Cardiac septum (tissue), 1 donor: ENCODE data around the gene BBS2. TPM values are rescaled to one million over a fixed set of nuclear protein-coding genes. Genes with fewer than 3 reads are reported as not detected.

Experiments used
- DNase-seq: peaks from one replicate; pipeline ENCODE4 v3.0.0-alpha.2; 2020; ENCODE audit warnings: low spot score
- intact Hi-C: fragments of 100-400 bp; cut with DNase I; formaldehyde crosslinking; loops from one replicate; pipeline ENCODE4 v1.14.0; 2022
- total RNA-seq: library from RNA; stranded (reverse); fragmentation: NEBNext Ultra II Directional; extraction: Animal tissue kit (Norgen Biotek cat#: 25700); gene quantifications from one replicate; pipeline ENCODE4 v1.2.1, GENCODE V29; 2021
- donor health status: DM: no; HTN: no; CAD: no.

The BBS2 gene
- total RNA-seq, 1 donor from 2014 or later: 43.7 TPM

DNA sequence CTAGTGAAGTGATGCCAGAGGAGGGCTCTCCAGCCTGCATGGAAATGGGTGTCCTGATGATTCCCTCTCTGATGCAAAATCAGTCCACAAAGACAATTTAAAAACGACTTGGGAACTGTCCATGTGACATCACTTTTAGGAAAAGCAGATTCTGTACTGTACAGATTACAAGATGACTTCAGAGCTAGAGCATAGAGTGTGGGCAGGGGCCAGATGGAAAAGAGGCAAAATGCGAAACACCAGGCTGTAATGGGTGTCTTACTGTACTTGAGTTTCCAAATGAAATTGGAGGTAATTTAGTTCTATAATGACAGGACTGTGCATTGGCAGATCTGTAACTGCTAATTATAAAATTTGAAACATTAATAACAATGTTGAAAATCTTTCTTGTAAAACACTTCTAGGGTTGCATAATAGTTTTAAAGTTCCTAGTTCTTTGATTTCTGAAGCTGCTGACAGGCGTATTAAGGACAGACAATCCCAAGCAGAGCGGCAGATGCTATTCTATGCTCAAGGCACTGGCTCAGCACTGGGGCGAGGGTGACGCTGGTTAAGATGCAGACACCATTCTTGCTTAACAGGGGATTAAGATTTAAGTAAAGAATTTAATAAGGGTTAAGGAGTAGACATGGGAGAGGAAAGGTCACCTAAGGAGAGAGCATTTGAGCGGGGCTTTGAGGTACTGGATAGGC, 38.9 kb downstream of the BBS2 start:
- intact Hi-C loops: no loop called here
- no peak for DNase-seq

DNA sequence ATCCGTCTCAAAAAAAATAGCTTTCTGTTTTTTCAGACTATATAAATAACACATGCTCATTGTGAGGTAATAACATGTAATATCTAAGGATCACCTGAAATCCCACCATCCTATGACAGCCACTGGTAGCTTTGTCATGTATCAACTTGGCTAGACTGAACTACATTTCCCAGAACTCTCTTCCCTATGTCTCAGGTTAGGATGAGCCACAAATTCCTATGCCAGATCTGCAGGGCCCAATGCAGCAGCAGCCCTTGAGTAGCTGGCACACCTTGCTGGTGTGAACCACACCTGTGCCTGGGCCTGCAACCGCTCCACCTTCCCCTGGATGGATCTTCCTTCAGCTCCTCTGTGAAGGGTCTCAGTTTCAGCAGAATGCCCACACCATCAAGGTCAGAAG, 40.4 kb downstream of the BBS2 start:
- no peak for DNase-seq
- intact Hi-C loops: no loop called here

DNA sequence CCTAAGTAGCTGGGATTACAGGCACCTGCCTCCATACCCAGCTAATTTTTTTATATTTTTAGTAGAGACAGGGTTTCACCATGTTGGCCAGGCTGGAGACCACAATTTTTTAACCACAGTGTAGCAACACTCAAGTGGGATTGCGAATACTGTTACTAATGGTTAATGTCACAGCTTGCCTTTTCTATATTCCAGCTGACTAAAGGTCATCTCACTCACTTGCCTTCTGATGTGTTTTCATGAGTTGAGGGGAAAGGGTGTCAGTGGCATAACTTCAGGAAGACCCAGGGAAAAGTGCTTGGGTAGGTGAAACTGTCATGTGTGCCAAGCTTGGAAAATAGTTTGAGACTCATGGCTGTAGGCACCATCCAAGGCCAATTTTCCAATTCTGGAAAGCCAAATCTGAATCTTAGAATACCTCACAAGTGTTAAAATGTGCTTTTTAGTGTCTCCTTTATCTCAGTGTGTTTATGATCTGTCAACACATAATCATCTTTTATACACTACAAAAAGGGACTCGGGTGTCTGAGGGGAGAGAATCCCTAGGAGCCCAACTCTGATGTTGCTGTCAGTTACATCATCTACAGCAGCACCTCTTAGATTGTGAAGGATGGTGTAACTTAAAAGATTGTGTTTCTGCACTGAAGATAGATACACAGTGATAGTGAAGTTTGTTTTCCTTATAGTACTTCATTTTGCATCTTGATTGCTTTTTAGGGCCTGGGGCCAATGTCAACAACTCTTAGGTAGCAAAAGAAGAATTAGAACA, 41.4 kb downstream of the BBS2 start:
- intact Hi-C loops: no loop called here
- DNase-seq: no peak

DNA sequence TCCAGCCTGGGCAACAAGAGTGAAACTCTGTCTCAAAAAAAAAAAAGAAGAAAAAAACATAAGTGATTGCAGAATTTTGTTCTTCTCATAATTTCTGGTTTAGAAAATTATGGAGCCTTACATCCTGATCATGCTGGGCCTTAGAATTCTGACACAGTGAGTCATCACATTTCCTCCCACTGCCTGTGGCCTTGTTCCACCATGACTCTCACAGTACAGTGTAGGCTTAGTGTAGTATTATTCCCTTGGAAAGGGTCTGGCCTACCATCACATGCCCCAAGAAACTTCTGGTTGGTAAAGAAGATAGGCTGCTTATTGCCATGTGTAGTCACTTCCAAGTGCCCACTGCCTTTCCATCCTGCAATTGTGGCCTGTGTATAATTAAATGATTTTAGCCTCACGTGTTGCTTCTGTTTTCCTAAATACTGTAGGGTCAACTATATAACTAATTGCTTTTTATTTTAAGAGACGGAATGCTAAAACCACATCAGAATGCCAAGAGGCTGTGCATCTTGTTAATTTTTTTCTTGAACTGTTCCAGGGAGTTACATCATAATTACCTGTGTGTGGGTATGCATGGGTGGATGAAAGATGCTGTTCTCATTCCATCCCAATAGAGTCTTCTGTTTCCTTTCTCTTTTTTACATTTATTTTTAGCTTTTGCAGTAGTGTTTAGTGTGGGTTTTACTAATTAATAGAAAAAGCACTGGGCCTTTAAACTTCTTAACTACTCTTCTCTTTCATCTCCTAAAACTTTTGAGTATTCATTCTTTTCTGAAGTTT, 42.5 kb downstream of the BBS2 start:
- intact Hi-C loops: no loop called here
- no peak for DNase-seq

DNA sequence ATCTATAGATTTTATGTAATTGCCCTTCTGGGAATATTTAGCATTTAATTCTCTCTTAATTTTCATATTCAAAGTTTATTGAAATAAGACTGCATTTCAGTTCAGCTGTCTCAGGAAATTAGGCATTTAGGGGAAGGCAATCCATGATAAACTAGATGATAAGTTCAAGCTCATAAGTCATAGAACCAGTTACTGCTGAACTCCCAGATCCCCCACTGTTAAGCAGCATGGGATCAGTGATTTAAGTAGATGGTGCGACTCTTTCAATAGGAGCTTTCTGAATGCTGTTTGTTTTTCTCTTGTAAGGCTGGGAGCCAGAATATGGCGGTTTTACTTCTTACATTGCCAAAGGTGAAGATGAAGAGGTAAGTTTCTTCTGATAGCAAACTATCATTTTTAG, 44.6 kb downstream of the BBS2 start:
- intact Hi-C loops: no loop called here
- DNase-seq: no peak

DNA sequence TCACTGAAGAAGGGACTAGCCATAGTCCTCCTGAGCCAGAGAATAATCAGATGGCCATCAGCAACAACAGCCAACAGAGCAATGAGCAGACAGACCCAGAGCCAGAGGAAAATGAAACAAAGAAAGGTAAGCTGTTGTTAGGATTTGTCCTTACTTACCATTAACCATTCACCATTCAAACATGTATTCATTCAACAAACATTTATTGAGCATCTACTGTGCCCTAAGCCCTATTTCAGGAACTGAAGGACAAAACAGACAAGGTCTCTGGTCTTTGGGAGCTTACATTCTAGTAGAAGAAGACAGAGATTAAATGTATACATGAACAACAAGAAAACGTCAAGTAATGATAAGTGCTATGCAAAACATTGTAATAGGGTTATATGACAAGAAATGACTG, 49.2 kb downstream of the BBS2 start:
- intact Hi-C loops: no loop called here
- DNase-seq: no peak

DNA sequence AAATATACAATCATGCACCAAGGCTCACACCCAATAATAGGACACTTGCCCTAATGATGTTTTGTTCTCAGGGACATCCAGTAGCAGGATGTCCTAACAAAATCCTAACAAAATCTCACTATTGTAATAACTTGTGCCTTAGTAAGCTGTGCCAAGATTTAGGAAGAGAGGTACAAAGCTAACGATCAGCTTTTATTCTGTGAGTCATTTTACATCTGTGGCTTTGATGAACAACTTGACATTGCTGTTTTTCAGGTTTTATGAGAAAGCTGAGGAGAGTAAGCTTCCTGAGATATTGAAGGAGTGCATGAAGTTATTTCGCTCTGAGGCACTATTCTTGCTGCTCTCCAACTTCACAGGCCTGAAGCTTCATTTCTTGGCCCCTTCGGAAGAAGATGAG, 49.6 kb downstream of the BBS2 start:
- no peak for DNase-seq
- intact Hi-C loops: no loop called here

DNA sequence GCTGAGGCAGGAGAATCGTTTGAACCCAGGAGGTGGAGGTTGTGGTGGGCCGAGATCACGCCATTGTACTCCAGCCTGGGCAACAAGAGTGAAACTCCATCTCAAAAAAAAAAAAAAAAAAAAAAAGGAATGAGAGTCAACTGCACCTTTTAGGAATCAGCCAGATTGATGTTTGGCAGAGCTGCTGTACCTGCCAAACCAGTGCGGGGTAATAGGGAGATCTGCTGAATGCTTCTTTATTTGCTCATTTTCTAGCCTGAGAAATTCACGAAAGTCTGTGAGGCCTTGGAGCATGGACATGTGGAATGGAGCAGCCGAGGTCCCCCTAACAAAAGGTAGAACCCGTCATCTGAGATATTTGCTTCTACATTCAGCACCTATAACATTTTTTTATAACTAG, 50.1 kb downstream of the BBS2 start:
- intact Hi-C loops: no loop called here
- DNase-seq: no peak

DNA sequence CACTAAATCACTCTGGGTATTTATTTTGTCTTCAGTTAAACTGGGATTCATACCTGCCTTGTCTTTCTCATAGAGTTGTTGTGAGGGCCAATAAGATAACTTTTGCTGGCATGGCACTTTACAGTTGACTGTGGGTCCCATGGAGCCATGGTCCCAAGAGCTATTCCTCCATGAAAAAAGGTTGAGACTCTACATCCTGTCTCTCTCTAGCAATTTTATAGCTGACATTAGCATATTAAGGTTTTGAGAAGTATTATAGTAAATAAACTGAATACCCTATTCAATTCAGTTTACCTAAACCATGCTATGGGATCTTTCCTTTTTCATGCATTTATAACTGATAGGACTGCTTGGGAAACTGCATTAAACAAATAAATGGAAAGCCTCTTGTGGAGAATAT, 51.0 kb downstream of the BBS2 start:
- DNase-seq: no peak
- intact Hi-C loops: no loop called here

DNA sequence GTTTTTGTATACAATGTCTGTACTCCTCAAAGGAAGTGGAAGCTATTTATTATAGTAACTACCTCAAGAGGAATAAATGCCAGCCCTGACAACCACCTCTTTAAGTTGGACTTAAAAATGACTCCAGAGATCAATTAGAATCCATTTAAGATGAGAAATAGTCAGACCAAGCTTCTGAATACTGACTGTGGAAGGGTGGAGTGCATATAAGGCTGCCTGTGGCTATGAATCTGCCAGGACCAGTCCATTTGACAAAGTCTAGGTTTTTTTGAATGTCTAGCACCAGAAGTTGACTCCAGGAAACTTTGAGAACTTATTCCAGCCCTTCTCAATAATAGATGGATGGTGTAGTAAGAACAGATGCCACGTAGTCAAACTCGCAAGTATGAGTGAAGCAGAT, 53.5 kb downstream of the BBS2 start:
- intact Hi-C loops: no loop called here

DNA sequence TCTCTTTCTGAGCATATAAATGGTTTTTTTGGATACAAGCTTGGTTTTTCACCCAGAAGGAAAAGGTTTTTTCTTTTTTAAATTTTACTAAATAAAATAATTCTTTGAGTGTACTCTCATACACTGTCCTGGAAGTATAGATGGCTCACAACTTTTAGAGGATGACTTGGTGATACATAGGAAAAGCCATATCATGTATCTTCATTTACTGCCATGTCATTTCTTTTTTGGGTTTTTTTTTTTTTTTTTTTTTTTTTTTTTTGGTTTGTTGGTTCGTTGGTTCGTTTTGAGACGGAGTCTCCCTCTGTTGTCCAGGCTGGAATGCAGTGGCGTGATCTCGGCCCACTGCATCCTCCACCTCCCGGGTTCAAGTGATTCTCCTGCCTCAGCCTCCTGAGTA, 56.7 kb downstream of the BBS2 start:
- no peak for DNase-seq
- intact Hi-C loops: no loop called here

More for the DNA sequence above, 53.5 kb downstream of the BBS2 start:
- DNase-seq: no peak

DNA sequence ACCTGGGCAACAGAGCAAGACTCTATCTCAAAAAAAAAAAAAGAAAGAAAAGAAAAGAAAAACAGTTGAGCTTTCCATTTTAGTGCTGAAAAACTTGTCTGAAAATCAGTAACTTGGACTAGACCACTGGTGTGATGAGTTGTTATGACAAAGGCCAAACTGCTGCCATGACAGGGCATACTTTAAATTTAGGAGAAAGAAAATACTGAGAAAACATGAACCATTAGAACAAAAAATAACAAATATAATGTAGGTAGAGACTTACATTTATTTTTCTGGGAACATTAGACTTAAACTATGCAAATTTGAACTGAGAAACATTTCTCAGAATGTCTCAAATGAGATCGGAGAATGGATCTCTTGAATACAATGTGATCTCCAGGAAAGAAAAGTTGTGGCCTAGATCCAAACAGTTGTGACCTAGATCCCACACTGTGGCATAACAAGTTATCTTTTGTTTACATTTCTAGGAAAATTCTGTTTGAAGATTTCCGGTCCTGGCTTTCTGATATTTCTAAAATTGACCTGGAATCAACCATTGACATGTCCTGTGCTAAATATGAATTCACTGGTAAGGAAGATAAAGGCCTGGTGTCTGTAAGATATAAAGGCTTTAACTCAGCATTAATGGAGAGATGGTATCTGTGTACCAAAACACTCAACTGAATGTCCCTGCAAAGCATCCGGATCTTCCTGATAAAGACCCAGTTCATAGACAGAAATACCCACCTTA, 57.6 kb downstream of the BBS2 start:
- intact Hi-C loops: no loop called here
- DNase-seq: no peak

DNA sequence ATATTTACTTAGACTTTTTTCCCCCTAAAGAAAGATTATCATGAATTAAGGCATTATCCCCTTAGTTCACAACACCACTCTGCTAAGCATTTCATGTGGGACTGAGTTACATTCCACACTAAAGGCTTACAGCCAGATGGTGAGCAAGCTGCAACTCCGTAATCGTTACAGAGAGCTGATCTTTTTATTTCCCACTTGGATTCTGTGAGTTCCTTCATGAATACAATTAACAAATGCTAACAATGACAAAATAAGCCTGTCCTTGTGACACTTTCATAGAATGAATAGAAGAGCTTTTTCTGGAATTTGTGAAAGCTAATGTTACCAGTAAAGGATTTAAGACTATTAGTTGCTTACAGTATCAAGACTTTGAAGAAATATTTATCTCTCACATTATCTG, 59.7 kb downstream of the BBS2 start:
- DNase-seq: no peak
- intact Hi-C loops: no loop called here

DNA sequence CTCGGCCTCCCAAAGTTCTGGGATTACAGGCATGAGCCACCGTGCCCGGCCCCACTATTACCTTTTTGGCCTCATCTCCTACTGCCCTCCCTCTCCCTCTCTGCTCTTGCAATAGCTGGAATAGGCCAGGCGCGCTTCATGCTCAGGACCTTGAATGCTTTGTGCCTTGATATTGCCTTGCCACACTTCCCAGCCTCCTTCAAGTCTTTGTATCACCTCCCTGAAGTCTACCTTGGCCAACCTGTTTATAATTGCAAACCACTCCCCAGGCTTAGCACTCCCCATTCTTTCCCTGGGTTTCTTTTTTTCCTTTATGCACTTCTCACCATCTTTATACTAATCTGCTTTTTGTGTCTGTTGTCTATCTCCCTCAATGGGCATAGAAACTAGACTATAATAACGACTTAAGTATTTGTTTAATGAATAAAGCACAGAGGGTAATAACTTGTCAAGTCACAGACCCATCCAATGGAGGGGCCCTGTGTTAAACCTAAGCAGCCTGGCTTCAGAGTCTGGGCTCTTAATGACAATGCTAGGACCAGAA, 61.8 kb downstream of the BBS2 start:
- intact Hi-C loops: no loop called here

DNA sequence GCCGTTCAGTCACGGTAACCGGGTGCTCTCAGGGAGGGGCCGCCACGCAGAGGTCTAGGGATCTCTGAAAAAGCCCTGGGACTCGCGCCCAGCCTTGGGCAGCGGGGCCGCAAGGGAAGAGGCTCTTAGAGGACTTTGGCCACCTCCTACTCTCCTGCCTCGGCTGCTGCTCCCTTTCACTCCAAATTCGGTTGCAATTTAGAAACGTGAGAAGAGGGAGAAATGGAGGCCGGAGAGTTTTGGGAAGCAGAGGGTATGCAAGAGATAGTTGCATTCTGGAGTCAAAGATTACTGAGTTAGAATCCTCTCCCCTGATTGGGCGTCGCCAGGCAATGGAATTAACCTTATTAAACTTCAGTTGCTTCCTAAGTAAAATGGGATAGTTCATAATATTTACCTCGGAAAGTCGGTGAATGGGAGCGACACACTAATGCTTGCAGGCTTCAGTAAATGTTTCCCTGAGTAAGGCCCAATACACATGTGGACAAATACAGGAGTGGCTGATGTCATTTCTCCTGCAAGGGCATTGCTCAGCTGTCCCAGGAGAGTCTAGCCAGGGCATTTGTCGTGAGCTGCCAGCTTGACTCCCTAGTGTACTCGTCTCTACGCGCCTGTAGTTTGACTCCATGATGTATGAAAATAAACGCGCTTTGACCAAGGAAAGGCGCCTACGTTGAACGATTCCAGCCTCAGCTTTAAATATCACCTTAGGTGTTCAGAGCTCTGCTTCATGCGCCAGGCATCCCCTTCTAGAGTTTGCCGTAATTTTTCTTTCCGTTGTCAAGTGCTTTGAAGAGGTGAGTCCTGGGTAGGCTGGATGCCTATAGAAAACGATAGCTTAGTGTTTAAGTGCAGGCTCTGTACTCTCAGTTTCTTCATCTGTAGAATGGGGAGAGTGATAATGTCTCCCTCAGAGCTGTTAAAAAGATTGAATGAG, 67.8 kb downstream of the BBS2 start:
- no peak for DNase-seq
- intact Hi-C loops: no loop called here

More for the DNA sequence above, 61.8 kb downstream of the BBS2 start:
- no peak for DNase-seq

DNA sequence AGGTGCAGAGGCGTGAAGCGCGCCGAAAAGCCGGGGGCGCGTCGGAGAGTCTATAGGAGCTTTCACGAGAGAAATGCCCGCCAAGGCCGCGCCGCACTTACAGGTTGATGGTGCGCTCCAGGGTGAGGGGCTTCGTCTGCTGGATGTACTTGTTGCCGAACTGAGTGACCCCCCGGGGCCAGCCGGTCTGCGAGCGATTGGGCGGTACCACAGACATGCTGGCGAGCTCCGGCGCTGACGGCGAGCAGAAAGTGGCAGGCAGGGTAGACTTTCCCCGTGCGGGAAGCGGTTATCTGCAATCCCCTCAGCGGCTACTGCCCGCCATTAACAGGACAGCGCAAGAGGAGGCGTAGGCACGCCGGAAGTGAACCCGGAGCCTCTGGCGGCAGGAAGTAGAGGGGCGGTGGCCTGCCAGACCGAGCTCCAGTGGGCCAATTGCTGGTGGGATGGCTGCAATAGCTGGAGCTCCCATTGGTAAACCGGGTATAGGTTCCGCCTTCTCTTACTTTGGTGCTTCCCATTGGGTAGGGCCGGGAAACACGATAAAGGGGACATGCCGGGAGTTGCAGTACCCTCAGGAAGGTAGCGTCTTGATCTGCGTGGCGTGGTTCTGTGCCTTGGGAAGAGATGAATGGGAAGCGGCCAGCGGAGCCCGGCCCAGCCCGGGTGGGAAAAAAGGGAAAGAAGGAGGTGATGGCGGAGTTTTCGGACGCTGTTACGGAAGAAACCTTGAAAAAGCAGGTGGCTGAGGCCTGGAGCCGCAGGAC, 68.7 kb downstream of the BBS2 start, which contains the start of the genes NUDT21 and OGFOD1:
NUDT21 (minus strand) TSS at position 347 of the 767 bp plus-strand sequence; CDS start at position 217, 130 bp downstream.
OGFOD1 (plus strand) TSS at position 569 of the 767 bp plus-strand sequence; CDS start at position 628, 59 bp downstream.
- intact Hi-C loops: no loop called here
- DNase-seq: peak; percentile 97

DNA sequence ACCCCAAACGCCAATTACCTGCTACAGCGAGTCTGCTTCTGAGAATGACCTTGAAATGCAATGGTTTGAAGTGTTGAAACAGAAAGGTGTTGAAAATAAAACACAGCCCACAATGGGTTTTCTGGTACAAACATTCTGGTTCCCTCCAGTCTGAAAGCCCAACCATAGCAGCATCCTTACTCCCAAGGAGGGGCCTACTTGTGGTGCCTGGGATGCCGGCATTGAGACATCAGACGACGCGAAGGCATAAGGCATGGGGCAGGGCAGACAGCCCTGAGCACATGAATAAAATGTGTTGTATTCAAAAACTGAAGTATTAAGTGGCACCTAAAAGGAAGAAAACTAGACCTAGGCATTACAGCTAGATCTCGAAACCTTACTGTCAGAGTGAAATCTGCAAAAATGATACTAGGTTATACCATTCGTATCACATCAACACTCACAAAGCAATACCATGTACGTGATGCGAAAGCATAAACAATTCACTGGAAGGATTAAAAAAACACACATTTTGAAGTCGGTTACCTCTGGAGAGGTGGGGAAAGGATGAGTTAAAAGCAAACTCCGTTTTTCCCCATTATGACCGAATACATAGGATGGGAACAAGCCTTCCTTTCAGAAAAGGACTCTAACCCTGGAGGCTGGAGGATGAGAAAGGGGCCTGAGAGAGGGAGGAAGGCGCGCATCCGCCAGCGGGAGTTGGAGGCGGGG, 69.4 kb downstream of the BBS2 start:
- intact Hi-C loops: no loop called here

More for the DNA sequence above, 69.4 kb downstream of the BBS2 start:
- DNase-seq: no peak
